HepG2 (cell line): ENCODE measurements around the gene CAPN9. TPM values are rescaled to one million over a fixed set of nuclear protein-coding genes. Genes with fewer than 3 reads are reported as not detected.

Source experiments
- ATAD3A ChIP-seq: sonication (generic); formaldehyde crosslinking; IDR thresholded peaks from 2 replicates; pipeline ENCODE4 v1.4.0; 2020; ENCODE audit warnings: missing genetic modification reagents
- ATF6 ChIP-seq: sonication (generic); formaldehyde crosslinking; conservative IDR thresholded peaks from 2 replicates; pipeline ENCODE4 v1.4.0; 2020; ENCODE audit warnings: missing genetic modification reagents
- BRCA1 ChIP-seq: sonication (generic); formaldehyde crosslinking; IDR thresholded peaks from 2 replicates; pipeline ENCODE4 v1.4.0; 2020; ENCODE audit warnings: missing genetic modification reagents
- HMG20B ChIP-seq: conservative IDR thresholded peaks from 2 replicates; pipeline ENCODE4 v1.6.1; 2016; ENCODE audit warnings: missing genetic modification reagents, missing compliant biosample characterization
- LCORL ChIP-seq, 2 experiments: fragments of 450-650 bp in 1 of 2; sonication (generic) in 1 of 2; formaldehyde crosslinking in 1 of 2; IDR thresholded peaks; 2 replicates each; pipeline versions ENCODE4 v1.5.0 to v1.6.1; 2017 to 2020; ENCODE audit warnings: antibody characterized with exemption in 1 of 2, missing genetic modification reagents in 1 of 2
- NPAS2 ChIP-seq: sonication (generic); formaldehyde crosslinking; IDR thresholded peaks from 2 replicates; pipeline ENCODE4 v1.8.0; 2022; ENCODE audit warnings: mild to moderate bottlenecking, missing genetic modification reagents, borderline replicate concordance
- NR3C1 ChIP-seq: sonication (generic); formaldehyde crosslinking; IDR thresholded peaks from 2 replicates; pipeline ENCODE4 v1.4.0; 2020; ENCODE audit warnings: missing genetic modification reagents
- PHF8 ChIP-seq: sonication (generic); formaldehyde crosslinking; IDR thresholded peaks from 2 replicates; pipeline ENCODE4 v1.5.0; 2020; ENCODE audit warnings: missing genetic modification reagents
- SIX4 ChIP-seq: sonication (generic); formaldehyde crosslinking; IDR thresholded peaks from 2 replicates; pipeline ENCODE4 v1.4.0; 2020; ENCODE audit warnings: missing genetic modification reagents
- SOX6 ChIP-seq, 2 experiments: fragments of 450-650 bp in 1 of 2; sonication (generic) in 1 of 2; formaldehyde crosslinking in 1 of 2; IDR thresholded peaks; 2 replicates each; pipeline versions ENCODE4 v1.4.0 to v1.6.1; 2017 to 2020; ENCODE audit warnings: antibody characterized with exemption in 1 of 2, mild to moderate bottlenecking in 1 of 2, missing genetic modification reagents in 1 of 2
- SRSF4 ChIP-seq: fragments of 200-400 bp; formaldehyde crosslinking; IDR thresholded peaks from one replicate; pipeline ENCODE4 v1.6.1; 2018; ENCODE audit warnings: mild to moderate bottlenecking, low read depth, low read length, moderate library complexity; ENCODE audit not compliant: poor library complexity, severe bottlenecking
- TFDP1 ChIP-seq: IDR thresholded peaks from 2 replicates; pipeline ENCODE4 v1.6.1; 2016; ENCODE audit warnings: missing compliant biosample characterization, missing genetic modification reagents, borderline replicate concordance
- ZNF121 ChIP-seq: sonication (generic); formaldehyde crosslinking; IDR thresholded peaks from 2 replicates; pipeline ENCODE4 v1.5.0; 2020; ENCODE audit warnings: mild to moderate bottlenecking, missing genetic modification reagents
- ZNF143 ChIP-seq: sonication (generic); formaldehyde crosslinking; IDR thresholded peaks from 2 replicates; pipeline ENCODE4 v1.4.0; 2020; ENCODE audit warnings: missing genetic modification reagents
- ZNF33A ChIP-seq: sonication (generic); formaldehyde crosslinking; IDR thresholded peaks from 2 replicates; pipeline ENCODE4 v1.5.1; 2020; ENCODE audit warnings: missing genetic modification reagents, mild to moderate bottlenecking, moderate library complexity, borderline replicate concordance
- ZNF772 ChIP-seq: sonication (generic); formaldehyde crosslinking; IDR thresholded peaks from 2 replicates; pipeline ENCODE4 v1.5.0; 2020; ENCODE audit warnings: mild to moderate bottlenecking, missing genetic modification reagents
- ZNF776 ChIP-seq: sonication (generic); formaldehyde crosslinking; IDR thresholded peaks from 2 replicates; pipeline ENCODE4 v1.4.0; 2020; ENCODE audit warnings: mild to moderate bottlenecking, missing genetic modification reagents
- ZNF792 ChIP-seq: IDR thresholded peaks from 2 replicates; pipeline ENCODE4 v1.6.1; 2016
- ZNF83 ChIP-seq: sonication (generic); formaldehyde crosslinking; IDR thresholded peaks from 2 replicates; pipeline ENCODE4 v1.4.0; 2020; ENCODE audit warnings: missing genetic modification reagents, mild to moderate bottlenecking, borderline replicate concordance
- ZNF850 ChIP-seq: sonication (generic); formaldehyde crosslinking; conservative IDR thresholded peaks from 2 replicates; pipeline ENCODE4 v1.9.0; 2021; ENCODE audit warnings: mild to moderate bottlenecking, missing genetic modification reagents
- polyA plus RNA-seq, 8 experiments: library from polyadenylated mRNA; depleted of rRNA in 3 of 8; stranded (reverse) in 7 of 8; unstranded in 1 of 8; fragments of >200 nt; fragmentation: Illumina TruSeq in 4 of 8; extraction: Trizol in 4 of 8; gene quantifications; 2 replicates each; pipeline versions ENCODE4 v1.2.1 to v1.2.3, GENCODE V29; 2011 to 2016; ENCODE audit warnings: low read depth in 4 of 8, missing spikeins in 1 of 8, mixed read lengths in 1 of 8; ENCODE audit not compliant: insufficient read depth in 1 of 8
- total RNA-seq, 5 experiments: library from RNA; depleted of rRNA; stranded (reverse); fragments of >200 nt; fragmentation: Illumina TruSeq; extraction: Trizol; gene quantifications; 2 replicates each; pipeline ENCODE4 v1.2.3, GENCODE V29; 2016; ENCODE audit warnings: low read depth in 1 of 5
- TF ChIP-seq, protein P1 (sequence below): sonication (generic); formaldehyde crosslinking; IDR thresholded peaks from 2 replicates; pipeline ENCODE4 v1.4.0; 2020; ENCODE audit warnings: mild to moderate bottlenecking, missing genetic modification reagents
- TF ChIP-seq, protein P2 (sequence below): sonication (generic); formaldehyde crosslinking; IDR thresholded peaks from 2 replicates; pipeline ENCODE4 v1.5.0; 2020; ENCODE audit warnings: missing genetic modification reagents

The CAPN9 gene
- total and polyA plus RNA-seq, 2 of the 13 experiments (the other 11 are each of a cell fraction or from before 2014, with no cell fraction given): 0.04 to 0.31 TPM

GRCh38 chr1:230702934-230703678, 44.1 kb upstream of the CAPN9 start (continued):
- TF ChIP-seq, protein P1, sequence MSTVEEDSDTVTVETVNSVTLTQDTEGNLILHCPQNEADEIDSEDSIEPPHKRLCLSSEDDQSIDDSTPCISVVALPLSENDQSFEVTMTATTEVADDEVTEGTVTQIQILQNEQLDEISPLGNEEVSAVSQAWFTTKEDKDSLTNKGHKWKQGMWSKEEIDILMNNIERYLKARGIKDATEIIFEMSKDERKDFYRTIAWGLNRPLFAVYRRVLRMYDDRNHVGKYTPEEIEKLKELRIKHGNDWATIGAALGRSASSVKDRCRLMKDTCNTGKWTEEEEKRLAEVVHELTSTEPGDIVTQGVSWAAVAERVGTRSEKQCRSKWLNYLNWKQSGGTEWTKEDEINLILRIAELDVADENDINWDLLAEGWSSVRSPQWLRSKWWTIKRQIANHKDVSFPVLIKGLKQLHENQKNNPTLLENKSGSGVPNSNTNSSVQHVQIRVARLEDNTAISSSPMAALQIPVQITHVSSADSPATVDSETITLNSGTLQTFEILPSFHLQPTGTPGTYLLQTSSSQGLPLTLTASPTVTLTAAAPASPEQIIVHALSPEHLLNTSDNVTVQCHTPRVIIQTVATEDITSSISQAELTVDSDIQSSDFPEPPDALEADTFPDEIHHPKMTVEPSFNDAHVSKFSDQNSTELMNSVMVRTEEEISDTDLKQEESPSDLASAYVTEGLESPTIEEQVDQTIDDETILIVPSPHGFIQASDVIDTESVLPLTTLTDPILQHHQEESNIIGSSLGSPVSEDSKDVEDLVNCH: no peak
- TF ChIP-seq SIX4 (CRISPR knock-in tag): peak; percentile 82
- TF ChIP-seq, protein P2, sequence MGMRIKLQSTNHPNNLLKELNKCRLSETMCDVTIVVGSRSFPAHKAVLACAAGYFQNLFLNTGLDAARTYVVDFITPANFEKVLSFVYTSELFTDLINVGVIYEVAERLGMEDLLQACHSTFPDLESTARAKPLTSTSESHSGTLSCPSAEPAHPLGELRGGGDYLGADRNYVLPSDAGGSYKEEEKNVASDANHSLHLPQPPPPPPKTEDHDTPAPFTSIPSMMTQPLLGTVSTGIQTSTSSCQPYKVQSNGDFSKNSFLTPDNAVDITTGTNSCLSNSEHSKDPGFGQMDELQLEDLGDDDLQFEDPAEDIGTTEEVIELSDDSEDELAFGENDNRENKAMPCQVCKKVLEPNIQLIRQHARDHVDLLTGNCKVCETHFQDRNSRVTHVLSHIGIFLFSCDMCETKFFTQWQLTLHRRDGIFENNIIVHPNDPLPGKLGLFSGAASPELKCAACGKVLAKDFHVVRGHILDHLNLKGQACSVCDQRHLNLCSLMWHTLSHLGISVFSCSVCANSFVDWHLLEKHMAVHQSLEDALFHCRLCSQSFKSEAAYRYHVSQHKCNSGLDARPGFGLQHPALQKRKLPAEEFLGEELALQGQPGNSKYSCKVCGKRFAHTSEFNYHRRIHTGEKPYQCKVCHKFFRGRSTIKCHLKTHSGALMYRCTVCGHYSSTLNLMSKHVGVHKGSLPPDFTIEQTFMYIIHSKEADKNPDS (CRISPR knock-in tag): no peak
- TF ChIP-seq TFDP1 (CRISPR knock-in tag): peak; percentile 94
- TF ChIP-seq NR3C1: no peak
- peak; percentile 96 for TF ChIP-seq ZNF792 (CRISPR knock-in tag)
- no peak for TF ChIP-seq SOX6 (IDR thresholded peaks at IDR 0.05)
- peak; percentile 94 for TF ChIP-seq SOX6 (CRISPR knock-in tag; IDR thresholded peaks at IDR 0.05)
- no peak for TF ChIP-seq SRSF4
- TF ChIP-seq ZNF772 (CRISPR knock-in tag): 0 out of 2 replicates have a peak, but pooled peaks have one; percentile 31
- no peak for TF ChIP-seq ATAD3A
- TF ChIP-seq ATF6 (CRISPR knock-in tag): no peak
- TF ChIP-seq ZNF33A: no peak
- TF ChIP-seq ZNF83 (CRISPR knock-in tag): no peak
- TF ChIP-seq HMG20B: peak; percentile 81
- no peak for TF ChIP-seq PHF8 (CRISPR knock-in tag)
- TF ChIP-seq ZNF121 (CRISPR knock-in tag): peak; percentile 73; the same call in 1 of the 2 replicates
- TF ChIP-seq ZNF776 (CRISPR knock-in tag): no peak
- peak; percentile 37; the same call in 1 of the 2 replicates for TF ChIP-seq BRCA1 (CRISPR knock-in tag)
- no peak for TF ChIP-seq LCORL (IDR thresholded peaks at IDR 0.05)
- TF ChIP-seq LCORL (CRISPR knock-in tag; IDR thresholded peaks at IDR 0.05): peak; percentile 91
- no peak for TF ChIP-seq ZNF850 (CRISPR knock-in tag)
- no peak for TF ChIP-seq NPAS2
- no peak for TF ChIP-seq ZNF143 (CRISPR knock-in tag)
